GM12872 (cell line): ENCODE measurements around the gene KIAA0408.

Experiments
- TF ChIP-seq, protein P1 (sequence below): IDR thresholded peaks from 3 replicates; pipeline ENCODE4 v1.5.1; 2011; ENCODE audit warnings: low read depth, mild to moderate bottlenecking, low read length, moderate library complexity; ENCODE audit not compliant: insufficient read depth

KIAA0408 gene

GRCh38 chr6:127486934-127487333, 27.7 kb upstream of the KIAA0408 start:
- TF ChIP-seq, protein P1, sequence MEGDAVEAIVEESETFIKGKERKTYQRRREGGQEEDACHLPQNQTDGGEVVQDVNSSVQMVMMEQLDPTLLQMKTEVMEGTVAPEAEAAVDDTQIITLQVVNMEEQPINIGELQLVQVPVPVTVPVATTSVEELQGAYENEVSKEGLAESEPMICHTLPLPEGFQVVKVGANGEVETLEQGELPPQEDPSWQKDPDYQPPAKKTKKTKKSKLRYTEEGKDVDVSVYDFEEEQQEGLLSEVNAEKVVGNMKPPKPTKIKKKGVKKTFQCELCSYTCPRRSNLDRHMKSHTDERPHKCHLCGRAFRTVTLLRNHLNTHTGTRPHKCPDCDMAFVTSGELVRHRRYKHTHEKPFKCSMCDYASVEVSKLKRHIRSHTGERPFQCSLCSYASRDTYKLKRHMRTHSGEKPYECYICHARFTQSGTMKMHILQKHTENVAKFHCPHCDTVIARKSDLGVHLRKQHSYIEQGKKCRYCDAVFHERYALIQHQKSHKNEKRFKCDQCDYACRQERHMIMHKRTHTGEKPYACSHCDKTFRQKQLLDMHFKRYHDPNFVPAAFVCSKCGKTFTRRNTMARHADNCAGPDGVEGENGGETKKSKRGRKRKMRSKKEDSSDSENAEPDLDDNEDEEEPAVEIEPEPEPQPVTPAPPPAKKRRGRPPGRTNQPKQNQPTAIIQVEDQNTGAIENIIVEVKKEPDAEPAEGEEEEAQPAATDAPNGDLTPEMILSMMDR: no peak

- TF ChIP-seq, protein P1: no peak
Observed at GRCh38 chr6:127484212-127484863, 25.1 kb upstream of the KIAA0408 start.

DNA sequence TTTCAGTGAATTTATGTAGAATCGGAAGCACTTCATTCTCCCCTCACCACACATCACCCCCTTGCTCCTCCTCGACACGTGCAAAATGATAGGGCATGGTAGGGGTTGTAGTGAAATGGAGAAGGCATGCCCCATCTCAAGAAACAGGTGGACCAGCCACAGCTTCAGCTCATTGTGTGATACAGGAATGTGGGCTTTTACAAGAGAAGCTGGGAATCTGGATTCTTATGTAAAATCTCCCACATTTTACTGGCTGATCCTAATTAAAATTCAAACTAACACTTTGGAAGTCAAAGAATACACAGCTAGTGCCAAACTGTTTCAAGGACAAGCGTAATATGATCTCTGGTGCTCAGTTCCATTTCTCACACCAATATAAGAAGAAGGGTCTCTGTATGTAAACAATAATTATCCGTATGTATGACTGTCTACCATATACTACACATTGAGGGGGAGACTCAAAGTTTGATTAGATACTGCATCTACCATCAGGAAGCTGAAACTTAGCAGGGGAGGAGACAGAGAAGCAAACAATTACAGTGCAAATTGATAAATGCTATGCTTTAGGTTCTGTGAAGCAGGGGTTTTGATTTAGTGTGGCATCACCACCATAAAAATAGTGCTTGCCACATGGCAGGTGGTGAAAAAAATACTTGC, 24.3 kb upstream of the KIAA0408 start:
- TF ChIP-seq, protein P1: no peak

DNA sequence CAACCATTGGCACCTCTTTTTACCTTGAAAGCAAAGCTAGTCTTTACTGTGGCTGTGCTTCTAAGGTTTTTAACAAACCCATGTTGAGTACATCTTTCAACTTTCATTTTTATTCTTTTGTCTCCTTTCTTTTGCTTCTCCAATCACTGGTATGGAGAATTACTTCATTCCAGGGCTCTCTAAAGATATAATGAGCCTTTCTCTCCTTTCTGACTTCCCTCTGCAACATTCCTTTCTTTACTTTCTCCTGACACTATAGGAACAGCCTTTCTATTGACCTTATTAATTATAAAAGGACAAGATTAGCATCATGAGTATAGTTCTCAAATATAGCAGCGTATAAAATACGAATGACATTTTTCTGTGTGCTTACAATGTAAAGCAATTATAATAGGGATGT, 23.1 kb upstream of the KIAA0408 start:
- TF ChIP-seq, protein P1: no peak

- TF ChIP-seq, protein P1: no peak
Observed at GRCh38 chr6:127481628-127482027, 22.4 kb upstream of the KIAA0408 start.

GRCh38 chr6:127481111-127481510, 21.9 kb upstream of the KIAA0408 start:
- TF ChIP-seq, protein P1: no peak

GRCh38 chr6:127477658-127478057, 18.5 kb upstream of the KIAA0408 start:
- TF ChIP-seq, protein P1: no peak
